GM23338 (cell line): ENCODE results near the gene CELF4. TPM values are rescaled to one million over a fixed set of nuclear protein-coding genes. Genes with fewer than 3 reads are reported as not detected.

Experiments
- ATAC-seq: fragments of 200-7000 bp; cut with Tn5 transposase; 3 replicates; pipeline ENCODE4 v1.9.1; 2020
- DNase-seq: peaks from one replicate; pipeline ENCODE4 v3.0.0-alpha.2; 2015; ENCODE audit warnings: low spot score
- H2AFZ ChIP-seq: fragments of 200-600 bp; sonication (generic); 2 replicates; pipeline ENCODE4 v1.8.0; 2016; ENCODE audit warnings: antibody characterized with exemption, mild to moderate bottlenecking, moderate library complexity
- H3F3A ChIP-seq: fragments of 200-600 bp; sonication (generic); replicated peaks from 2 replicates; pipeline ENCODE4 v1.8.0; 2017; ENCODE audit warnings: antibody characterized with exemption, mixed run types, low read depth
- H3K27ac ChIP-seq: fragments of 200-600 bp; sonication (generic); 2 replicates; pipeline ENCODE4 v1.6.1; 2016; ENCODE audit warnings: low read depth
- H3K27me3 ChIP-seq: fragments of 200-600 bp; sonication (generic); 2 replicates; pipeline ENCODE4 v1.8.0; 2016; ENCODE audit warnings: mild to moderate bottlenecking, mixed run types, moderate library complexity; ENCODE audit not compliant: insufficient read depth
- H3K36me3 ChIP-seq: fragments of 200-600 bp; sonication (generic); 2 replicates; pipeline ENCODE4 v1.8.0; 2016; ENCODE audit warnings: mild to moderate bottlenecking; ENCODE audit not compliant: insufficient read depth
- H3K4me1 ChIP-seq: fragments of 200-600 bp; sonication (generic); 2 replicates; pipeline ENCODE4 v1.8.0; 2016; ENCODE audit warnings: mild to moderate bottlenecking, moderate library complexity; ENCODE audit not compliant: insufficient read depth
- H3K4me2 ChIP-seq: fragments of 200-600 bp; sonication (generic); 2 replicates; pipeline ENCODE4 v1.7.1; 2017; ENCODE audit warnings: mixed run types
- H3K4me3 ChIP-seq: fragments of 200-600 bp; sonication (generic); 2 replicates; pipeline ENCODE4 v1.6.1; 2016; ENCODE audit warnings: mixed run types
- H3K79me2 ChIP-seq: fragments of 200-600 bp; sonication (generic); replicated peaks from 2 replicates; pipeline ENCODE4 v1.8.0; 2017; ENCODE audit warnings: mild to moderate bottlenecking; ENCODE audit not compliant: insufficient read depth
- H3K9me2 ChIP-seq: fragments of 200-600 bp; sonication (generic); 2 replicates; pipeline ENCODE4 v1.8.0; 2017; ENCODE audit not compliant: insufficient read depth
- H4K20me1 ChIP-seq: fragments of 200-600 bp; sonication (generic); replicated peaks from 2 replicates; pipeline ENCODE4 v1.8.0; 2017; ENCODE audit warnings: mild to moderate bottlenecking; ENCODE audit not compliant: insufficient read depth
- H3K27ac Mint-ChIP-seq: 2 replicates; pipeline ENCODE4 v1.8.0; 2020; ENCODE audit warnings: inconsistent platforms, mild to moderate bottlenecking, moderate library complexity, mixed read lengths
- H3K27me3 Mint-ChIP-seq: 3 replicates; pipeline ENCODE4 v1.8.0; 2022; ENCODE audit warnings: low read depth, mild to moderate bottlenecking, moderate library complexity, mixed read lengths, inconsistent platforms; ENCODE audit not compliant: insufficient read depth, poor library complexity
- H3K36me3 Mint-ChIP-seq: 3 replicates; pipeline ENCODE4 v1.8.0; 2021; ENCODE audit warnings: low read depth, mild to moderate bottlenecking, inconsistent platforms, moderate library complexity, mixed read lengths
- H3K4me1 Mint-ChIP-seq: 3 replicates; pipeline ENCODE4 v1.8.0; 2020; ENCODE audit warnings: mild to moderate bottlenecking, inconsistent platforms, mixed read lengths
- H3K4me3 Mint-ChIP-seq: 3 replicates; pipeline ENCODE4 v1.8.0; 2021; ENCODE audit warnings: moderate library complexity, mild to moderate bottlenecking, inconsistent platforms, mixed read lengths
- H3K9me3 Mint-ChIP-seq: 3 replicates; pipeline ENCODE4 v1.8.0; 2020; ENCODE audit warnings: moderate library complexity, mild to moderate bottlenecking, inconsistent platforms, mixed read lengths
- CREB1 ChIP-seq: fragments of 250-450 bp; sonication (Bioruptor Pico); IDR thresholded peaks from 2 replicates; pipeline ENCODE4 v1.5.0; 2020; ENCODE audit warnings: low read depth, mild to moderate bottlenecking, moderate library complexity
- EZH2 ChIP-seq: fragments of 200-600 bp; sonication (generic); IDR thresholded peaks from one replicate; pipeline ENCODE4 v1.8.0; 2017; ENCODE audit warnings: antibody characterized with exemption, mild to moderate bottlenecking, low read depth; ENCODE audit not compliant: unreplicated experiment
- EZH2phosphoT487 ChIP-seq: fragments of 200-600 bp; sonication (generic); IDR thresholded peaks from one replicate; pipeline ENCODE4 v1.8.1; 2018; ENCODE audit warnings: antibody characterized with exemption; ENCODE audit not compliant: unreplicated experiment
- POLR2AphosphoS5 ChIP-seq: IDR thresholded peaks from 2 replicates; pipeline ENCODE4 v1.6.1; 2016; ENCODE audit warnings: antibody characterized with exemption, low read depth
- STAT1 ChIP-seq: IDR thresholded peaks from one replicate; pipeline ENCODE4 v1.6.1; 2016; ENCODE audit warnings: antibody characterized with exemption; ENCODE audit not compliant: unreplicated experiment
- ZNF331 ChIP-seq: fragments of 250-450 bp; sonication (Bioruptor Pico); IDR thresholded peaks from 2 replicates; pipeline ENCODE4 v1.5.0; 2020; ENCODE audit warnings: low read depth, mild to moderate bottlenecking, moderate library complexity
- ZNF462 ChIP-seq: fragments of 250-450 bp; sonication (Bioruptor Pico); IDR thresholded peaks from 2 replicates; pipeline ENCODE4 v1.5.0; 2020; ENCODE audit warnings: mild to moderate bottlenecking, moderate library complexity
- polyA plus RNA-seq: library from polyadenylated mRNA; unstranded; fragments of >200 nt; fragmentation: Nextera tagmentation; extraction: Ambion mirVana; gene quantifications from 2 replicates; pipeline ENCODE4 v1.2.1, GENCODE V29; 2016
- total RNA-seq: library from RNA; depleted of rRNA; stranded (reverse); fragments of >200 nt; shearing (Covaris generic); gene quantifications from 2 replicates; pipeline ENCODE4 v1.2.3, GENCODE V29; 2014
- TF ChIP-seq, protein P1 (sequence below): IDR thresholded peaks from 2 replicates; pipeline ENCODE4 v1.6.1; 2016; ENCODE audit warnings: antibody characterized with exemption
- TF ChIP-seq, protein P2 (sequence below), 2 experiments: fragments of 200-600 bp in 1 of 2; sonication (generic) in 1 of 2; conservative IDR thresholded peaks; 2 replicates each; pipeline versions ENCODE4 v1.5.1 to v1.6.1; 2016 to 2017; ENCODE audit warnings: antibody characterized with exemption in 2 of 2, low read depth in 2 of 2, mild to moderate bottlenecking in 2 of 2, moderate library complexity in 1 of 2
- TF ChIP-seq, protein P3 (sequence below): IDR thresholded peaks from one replicate; pipeline ENCODE4 v1.6.1; 2018; ENCODE audit warnings: antibody characterized with exemption; ENCODE audit not compliant: unreplicated experiment

CELF4 gene
- total and polyA plus RNA-seq, 2 experiments from 2014 or later: 2.6 to 6.7 TPM

- TF ChIP-seq ZNF462 (CRISPR knock-in tag): no peak
- no peak for TF ChIP-seq STAT1
Measured at GRCh38 chr18:37440206-37440605, 125.4 kb downstream of the CELF4 start (continued).

- Histone ChIP-seq H3K79me2 (no peaks in the 10 kb centered on the region), H3F3A (no peaks in the 10 kb centered on the region), H3K27ac (no peak overlapping the region), H4K20me1 (no peaks in the 10 kb centered on the region), H2AFZ (no peak overlapping the region), H3K27me3 (no peaks in the 10 kb centered on the region), H3K4me2 (no peak overlapping the region), H3K36me3 (no peaks in the 10 kb centered on the region), H3K4me3 (no peak overlapping the region), H3K9me2 (no peaks in the 10 kb centered on the region), H3K4me1 (peaks cover 8% of the 10 kb centered on the region; the same call in 1 of the 2 replicates)
- H3K4me3 Mint-ChIP-seq: no peak overlapping the region
- H3K9me3 Mint-ChIP-seq: no peaks in the 10 kb centered on the region
- peaks cover 8% of the 10 kb centered on the region for H3K4me1 Mint-ChIP-seq
- H3K27ac Mint-ChIP-seq: no peak overlapping the region
- peaks cover 4% of the 10 kb centered on the region for H3K27me3 Mint-ChIP-seq
- DNase-seq (no peak), ATAC-seq (no peak)
- no peaks in the 10 kb centered on the region for H3K36me3 Mint-ChIP-seq
- TF ChIP-seq EZH2 (no peak), POLR2AphosphoS5 (no peak), CREB1 (CRISPR knock-in tag) (no peak), EZH2phosphoT487 (no peak), ZNF331 (no peak)
- TF ChIP-seq, protein P1, sequence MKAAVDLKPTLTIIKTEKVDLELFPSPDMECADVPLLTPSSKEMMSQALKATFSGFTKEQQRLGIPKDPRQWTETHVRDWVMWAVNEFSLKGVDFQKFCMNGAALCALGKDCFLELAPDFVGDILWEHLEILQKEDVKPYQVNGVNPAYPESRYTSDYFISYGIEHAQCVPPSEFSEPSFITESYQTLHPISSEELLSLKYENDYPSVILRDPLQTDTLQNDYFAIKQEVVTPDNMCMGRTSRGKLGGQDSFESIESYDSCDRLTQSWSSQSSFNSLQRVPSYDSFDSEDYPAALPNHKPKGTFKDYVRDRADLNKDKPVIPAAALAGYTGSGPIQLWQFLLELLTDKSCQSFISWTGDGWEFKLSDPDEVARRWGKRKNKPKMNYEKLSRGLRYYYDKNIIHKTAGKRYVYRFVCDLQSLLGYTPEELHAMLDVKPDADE: no peak
- TF ChIP-seq, protein P2, sequence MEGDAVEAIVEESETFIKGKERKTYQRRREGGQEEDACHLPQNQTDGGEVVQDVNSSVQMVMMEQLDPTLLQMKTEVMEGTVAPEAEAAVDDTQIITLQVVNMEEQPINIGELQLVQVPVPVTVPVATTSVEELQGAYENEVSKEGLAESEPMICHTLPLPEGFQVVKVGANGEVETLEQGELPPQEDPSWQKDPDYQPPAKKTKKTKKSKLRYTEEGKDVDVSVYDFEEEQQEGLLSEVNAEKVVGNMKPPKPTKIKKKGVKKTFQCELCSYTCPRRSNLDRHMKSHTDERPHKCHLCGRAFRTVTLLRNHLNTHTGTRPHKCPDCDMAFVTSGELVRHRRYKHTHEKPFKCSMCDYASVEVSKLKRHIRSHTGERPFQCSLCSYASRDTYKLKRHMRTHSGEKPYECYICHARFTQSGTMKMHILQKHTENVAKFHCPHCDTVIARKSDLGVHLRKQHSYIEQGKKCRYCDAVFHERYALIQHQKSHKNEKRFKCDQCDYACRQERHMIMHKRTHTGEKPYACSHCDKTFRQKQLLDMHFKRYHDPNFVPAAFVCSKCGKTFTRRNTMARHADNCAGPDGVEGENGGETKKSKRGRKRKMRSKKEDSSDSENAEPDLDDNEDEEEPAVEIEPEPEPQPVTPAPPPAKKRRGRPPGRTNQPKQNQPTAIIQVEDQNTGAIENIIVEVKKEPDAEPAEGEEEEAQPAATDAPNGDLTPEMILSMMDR (conservative IDR thresholded peaks at IDR 0.05; ENCODE audit: low read depth in 2 of 2): no peak
- TF ChIP-seq, protein P3, sequence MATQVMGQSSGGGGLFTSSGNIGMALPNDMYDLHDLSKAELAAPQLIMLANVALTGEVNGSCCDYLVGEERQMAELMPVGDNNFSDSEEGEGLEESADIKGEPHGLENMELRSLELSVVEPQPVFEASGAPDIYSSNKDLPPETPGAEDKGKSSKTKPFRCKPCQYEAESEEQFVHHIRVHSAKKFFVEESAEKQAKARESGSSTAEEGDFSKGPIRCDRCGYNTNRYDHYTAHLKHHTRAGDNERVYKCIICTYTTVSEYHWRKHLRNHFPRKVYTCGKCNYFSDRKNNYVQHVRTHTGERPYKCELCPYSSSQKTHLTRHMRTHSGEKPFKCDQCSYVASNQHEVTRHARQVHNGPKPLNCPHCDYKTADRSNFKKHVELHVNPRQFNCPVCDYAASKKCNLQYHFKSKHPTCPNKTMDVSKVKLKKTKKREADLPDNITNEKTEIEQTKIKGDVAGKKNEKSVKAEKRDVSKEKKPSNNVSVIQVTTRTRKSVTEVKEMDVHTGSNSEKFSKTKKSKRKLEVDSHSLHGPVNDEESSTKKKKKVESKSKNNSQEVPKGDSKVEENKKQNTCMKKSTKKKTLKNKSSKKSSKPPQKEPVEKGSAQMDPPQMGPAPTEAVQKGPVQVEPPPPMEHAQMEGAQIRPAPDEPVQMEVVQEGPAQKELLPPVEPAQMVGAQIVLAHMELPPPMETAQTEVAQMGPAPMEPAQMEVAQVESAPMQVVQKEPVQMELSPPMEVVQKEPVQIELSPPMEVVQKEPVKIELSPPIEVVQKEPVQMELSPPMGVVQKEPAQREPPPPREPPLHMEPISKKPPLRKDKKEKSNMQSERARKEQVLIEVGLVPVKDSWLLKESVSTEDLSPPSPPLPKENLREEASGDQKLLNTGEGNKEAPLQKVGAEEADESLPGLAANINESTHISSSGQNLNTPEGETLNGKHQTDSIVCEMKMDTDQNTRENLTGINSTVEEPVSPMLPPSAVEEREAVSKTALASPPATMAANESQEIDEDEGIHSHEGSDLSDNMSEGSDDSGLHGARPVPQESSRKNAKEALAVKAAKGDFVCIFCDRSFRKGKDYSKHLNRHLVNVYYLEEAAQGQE: no peak
Measured at GRCh38 chr18:37438417-37439180, 127.0 kb downstream of the CELF4 start.
